ENCODE measurements around the gene GUCY1A1.
A peak's percentile ranks its signal among the peaks of the same experiment; 100 is the strongest.

GUCY1A1 gene

GRCh38 chr4:155711556-155711955 is 44.9 kb downstream of the GUCY1A1 start:
- no peaks in the 10 kb centered on the region for H3K27me3 ChIP-seq (replicated peaks; ENCODE audit: control insufficient read depth, insufficient read depth, low read length)
- DNase-seq (ENCODE audit: low read depth), result no peak
- no peak overlapping the region for H3K4me3 ChIP-seq (ENCODE audit: low read length)
- H3K9me3 ChIP-seq (ENCODE audit: control insufficient read depth, low read length), result peaks cover 6% of the 10 kb centered on the region
- H3K4me1 ChIP-seq (ENCODE audit: control insufficient read depth, insufficient read depth, low read length), result no peaks in the 10 kb centered on the region
- H3K36me3 ChIP-seq (ENCODE audit: control insufficient read depth, insufficient read depth, low read length, severe bottlenecking), result no peaks in the 10 kb centered on the region
- no peak overlapping the region for H3K9ac ChIP-seq (ENCODE audit: low read length)

GRCh38 chr4:155712846-155713245 is 46.2 kb downstream of the GUCY1A1 start:
- Histone ChIP-seq H3K36me3 (ENCODE audit: control insufficient read depth, insufficient read depth, low read length, severe bottlenecking) (no peaks in the 10 kb centered on the region), H3K4me1 (ENCODE audit: control insufficient read depth, insufficient read depth, low read length) (no peaks in the 10 kb centered on the region), H3K4me3 (ENCODE audit: low read length) (no peak overlapping the region), H3K9me3 (ENCODE audit: control insufficient read depth, low read length) (peaks cover 6% of the 10 kb centered on the region), H3K9ac (ENCODE audit: low read length) (no peak overlapping the region), H3K27me3 (replicated peaks; ENCODE audit: control insufficient read depth, insufficient read depth, low read length) (no peaks in the 10 kb centered on the region)
- DNase-seq (ENCODE audit: low read depth), result no peak

- no peaks in the 10 kb centered on the region for H3K36me3 ChIP-seq (ENCODE audit: control insufficient read depth, insufficient read depth, low read length, severe bottlenecking)
- no peaks in the 10 kb centered on the region for H3K4me1 ChIP-seq (ENCODE audit: control insufficient read depth, insufficient read depth, low read length)
- peaks cover 6% of the 10 kb centered on the region for H3K9me3 ChIP-seq (ENCODE audit: control insufficient read depth, low read length)
- no peak overlapping the region for H3K4me3 ChIP-seq (ENCODE audit: low read length)
- H3K9ac ChIP-seq (ENCODE audit: low read length), result no peak overlapping the region
- no peaks in the 10 kb centered on the region for H3K27me3 ChIP-seq (replicated peaks; ENCODE audit: control insufficient read depth, insufficient read depth, low read length)
- DNase-seq (ENCODE audit: low read depth), result no peak
Measured at GRCh38 chr4:155713911-155714310, 47.3 kb downstream of the GUCY1A1 start.

DNA sequence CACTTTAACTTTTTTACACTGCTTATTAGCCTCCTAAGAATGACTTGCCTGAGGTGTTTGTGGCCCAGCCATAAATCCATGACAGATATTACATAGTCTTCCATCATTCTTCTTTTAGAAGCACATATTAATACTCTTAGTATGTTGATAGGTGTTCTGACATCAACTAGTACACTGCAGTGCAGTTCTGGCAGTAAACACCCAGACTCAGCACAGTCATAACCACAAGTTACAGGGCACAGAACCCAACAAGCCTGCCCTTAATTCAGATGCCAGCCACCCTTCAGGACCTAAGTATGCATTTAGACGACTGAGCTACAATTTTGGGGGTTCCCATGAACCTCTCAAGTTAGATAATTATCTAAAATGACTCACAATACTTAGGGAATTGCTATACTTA is 55.7 kb downstream of the GUCY1A1 start:
- H3K36me3 ChIP-seq (ENCODE audit: control insufficient read depth, insufficient read depth, low read length, severe bottlenecking), result no peaks in the 10 kb centered on the region
- no peaks in the 10 kb centered on the region for H3K9me3 ChIP-seq (ENCODE audit: control insufficient read depth, low read length)
- DNase-seq (ENCODE audit: low read depth), result no peak
- H3K9ac ChIP-seq (ENCODE audit: low read length), result no peak overlapping the region
- H3K4me3 ChIP-seq (ENCODE audit: low read length), result no peak overlapping the region
- H3K27me3 ChIP-seq (replicated peaks; ENCODE audit: control insufficient read depth, insufficient read depth, low read length), result no peaks in the 10 kb centered on the region
- no peaks in the 10 kb centered on the region for H3K4me1 ChIP-seq (ENCODE audit: control insufficient read depth, insufficient read depth, low read length)

- Histone ChIP-seq H3K9ac (ENCODE audit: low read length) (no peak overlapping the region), H3K36me3 (ENCODE audit: control insufficient read depth, insufficient read depth, low read length, severe bottlenecking) (no peaks in the 10 kb centered on the region), H3K4me3 (ENCODE audit: low read length) (no peak overlapping the region), H3K27me3 (replicated peaks; ENCODE audit: control insufficient read depth, insufficient read depth, low read length) (no peaks in the 10 kb centered on the region), H3K4me1 (ENCODE audit: control insufficient read depth, insufficient read depth, low read length) (no peaks in the 10 kb centered on the region), H3K9me3 (ENCODE audit: control insufficient read depth, low read length) (no peaks in the 10 kb centered on the region)
- no peak for DNase-seq (ENCODE audit: low read depth)
Measured at GRCh38 chr4:155722816-155723499, 56.3 kb downstream of the GUCY1A1 start.

DNA sequence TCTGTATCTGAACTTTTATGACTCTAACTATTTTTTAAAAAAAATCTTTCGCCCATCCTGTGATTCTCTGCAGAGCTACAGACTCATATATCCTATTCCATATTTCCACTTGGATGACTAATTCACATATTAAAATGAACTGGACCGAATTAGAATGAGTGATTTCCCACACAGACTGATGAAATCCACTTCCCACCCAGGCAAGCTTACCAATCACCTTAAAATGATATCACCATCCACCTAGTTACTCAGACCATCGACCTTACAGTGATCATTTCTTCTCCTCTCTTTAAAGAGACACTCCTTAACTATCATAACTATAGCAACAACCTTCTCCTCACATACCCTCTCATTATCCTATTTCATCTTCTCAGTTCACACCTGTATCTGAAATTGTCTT is 58.1 kb downstream of the GUCY1A1 start:
- no peak for DNase-seq (ENCODE audit: low read depth)
- Histone ChIP-seq H3K27me3 (replicated peaks; ENCODE audit: control insufficient read depth, insufficient read depth, low read length) (no peaks in the 10 kb centered on the region), H3K9me3 (ENCODE audit: control insufficient read depth, low read length) (no peaks in the 10 kb centered on the region), H3K9ac (ENCODE audit: low read length) (no peak overlapping the region), H3K4me1 (ENCODE audit: control insufficient read depth, insufficient read depth, low read length) (no peaks in the 10 kb centered on the region), H3K4me3 (ENCODE audit: low read length) (no peak overlapping the region), H3K36me3 (ENCODE audit: control insufficient read depth, insufficient read depth, low read length, severe bottlenecking) (no peaks in the 10 kb centered on the region)

DNA sequence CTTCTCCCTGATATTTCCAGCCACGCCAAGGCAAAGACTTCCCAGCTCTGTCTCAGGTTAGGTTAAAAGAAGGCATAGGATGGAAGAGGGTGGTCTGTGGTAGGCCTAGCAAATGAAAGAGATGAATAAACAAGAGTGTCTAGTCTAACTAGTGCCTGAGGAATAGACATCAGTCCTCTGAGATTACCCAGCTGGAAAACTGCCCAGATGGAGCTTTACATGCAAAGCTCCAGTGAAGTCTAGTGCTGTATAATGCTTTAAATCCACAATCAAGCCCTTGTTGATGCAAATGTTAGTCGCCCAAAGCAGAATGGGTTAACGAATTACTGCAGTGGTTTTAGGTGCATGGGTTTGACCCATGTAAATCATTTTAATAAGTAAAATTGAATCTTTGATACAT is 67.4 kb downstream of the GUCY1A1 start:
- no peak overlapping the region for H3K9ac ChIP-seq (ENCODE audit: low read length)
- H3K4me1 ChIP-seq (ENCODE audit: control insufficient read depth, insufficient read depth, low read length), result peaks cover 13% of the 10 kb centered on the region
- H3K9me3 ChIP-seq (ENCODE audit: control insufficient read depth, low read length), result no peaks in the 10 kb centered on the region
- H3K4me3 ChIP-seq (ENCODE audit: low read length), result no peak overlapping the region
- DNase-seq (ENCODE audit: low read depth), result peak; percentile 55
- H3K27me3 ChIP-seq (replicated peaks; ENCODE audit: control insufficient read depth, insufficient read depth, low read length), result no peaks in the 10 kb centered on the region
- H3K36me3 ChIP-seq (ENCODE audit: control insufficient read depth, insufficient read depth, low read length, severe bottlenecking), result no peaks in the 10 kb centered on the region

- Histone ChIP-seq H3K4me1 (ENCODE audit: control insufficient read depth, insufficient read depth, low read length) (peaks cover 16% of the 10 kb centered on the region), H3K36me3 (ENCODE audit: control insufficient read depth, insufficient read depth, low read length, severe bottlenecking) (no peaks in the 10 kb centered on the region), H3K9ac (ENCODE audit: low read length) (no peak overlapping the region), H3K27me3 (replicated peaks; ENCODE audit: control insufficient read depth, insufficient read depth, low read length) (no peaks in the 10 kb centered on the region), H3K9me3 (ENCODE audit: control insufficient read depth, low read length) (no peaks in the 10 kb centered on the region), H3K4me3 (ENCODE audit: low read length) (no peak overlapping the region)
- no peak for DNase-seq (ENCODE audit: low read depth)
Measured at GRCh38 chr4:155734951-155735350, 68.3 kb downstream of the GUCY1A1 start.

- Histone ChIP-seq H3K27me3 (replicated peaks; ENCODE audit: control insufficient read depth, insufficient read depth, low read length) (no peaks in the 10 kb centered on the region), H3K4me1 (ENCODE audit: control insufficient read depth, insufficient read depth, low read length) (peaks cover 16% of the 10 kb centered on the region), H3K36me3 (ENCODE audit: control insufficient read depth, insufficient read depth, low read length, severe bottlenecking) (no peaks in the 10 kb centered on the region), H3K9ac (ENCODE audit: low read length) (no peak overlapping the region), H3K4me3 (ENCODE audit: low read length) (no peak overlapping the region), H3K9me3 (ENCODE audit: control insufficient read depth, low read length) (no peaks in the 10 kb centered on the region)
- peak; percentile 71 for DNase-seq (ENCODE audit: low read depth)
Measured at GRCh38 chr4:155735496-155735895, 68.8 kb downstream of the GUCY1A1 start.

- DNase-seq (ENCODE audit: low read depth), result peak; percentile 67
- Histone ChIP-seq H3K27me3 (replicated peaks; ENCODE audit: control insufficient read depth, insufficient read depth, low read length) (no peaks in the 10 kb centered on the region), H3K9ac (ENCODE audit: low read length) (no peak overlapping the region), H3K36me3 (ENCODE audit: control insufficient read depth, insufficient read depth, low read length, severe bottlenecking) (no peaks in the 10 kb centered on the region), H3K4me1 (ENCODE audit: control insufficient read depth, insufficient read depth, low read length) (peaks cover 16% of the 10 kb centered on the region), H3K4me3 (ENCODE audit: low read length) (no peak overlapping the region), H3K9me3 (ENCODE audit: control insufficient read depth, low read length) (no peaks in the 10 kb centered on the region)
Measured at GRCh38 chr4:155738548-155738947, 71.9 kb downstream of the GUCY1A1 start.

- no peak overlapping the region for H3K4me3 ChIP-seq (ENCODE audit: low read length)
- H3K9ac ChIP-seq (ENCODE audit: low read length), result no peak overlapping the region
- no peaks in the 10 kb centered on the region for H3K36me3 ChIP-seq (ENCODE audit: control insufficient read depth, insufficient read depth, low read length, severe bottlenecking)
- DNase-seq (ENCODE audit: low read depth), result no peak
- H3K4me1 ChIP-seq (ENCODE audit: control insufficient read depth, insufficient read depth, low read length), result peaks cover 23% of the 10 kb centered on the region
- H3K27me3 ChIP-seq (replicated peaks; ENCODE audit: control insufficient read depth, insufficient read depth, low read length), result no peaks in the 10 kb centered on the region
- H3K9me3 ChIP-seq (ENCODE audit: control insufficient read depth, low read length), result no peaks in the 10 kb centered on the region
Measured at GRCh38 chr4:155741546-155741945, 74.9 kb downstream of the GUCY1A1 start.
